OCI-M1 (cell line): ENCODE results near the gene ZMAT3.
"Not testable (repeated sequence)": the region's sequence is repeated elsewhere in the genome, so short reads cannot be mapped to it uniquely, and the experiment has no call there.

Experiments
- DNase-seq: peaks from one replicate; lab custom pipeline; 2025; lab: John Stamatoyannopoulos, UW

Gene ZMAT3

GRCh38 chr3:179068779-179069530, 2.7 kb downstream of the ZMAT3 start:
- DNase-seq: peak; percentile 26

- DNase-seq: no peak
These were observed 3.8 kb downstream of the ZMAT3 start for GRCh38 chr3:179067839-179068238.

GRCh38 chr3:179067291-179067690, 4.3 kb downstream of the ZMAT3 start:
- DNase-seq: no peak

GRCh38 chr3:179063945-179064560, 7.6 kb downstream of the ZMAT3 start:
- DNase-seq: no peak

GRCh38 chr3:179056326-179056725, 15.3 kb downstream of the ZMAT3 start:
- DNase-seq: no peak

GRCh38 chr3:179054565-179054964, 17.0 kb downstream of the ZMAT3 start:
- not testable (repeated sequence) for DNase-seq

- DNase-seq: no peak
These were observed 24.9 kb downstream of the ZMAT3 start for GRCh38 chr3:179046497-179047353.

- no peak for DNase-seq
These were observed 25.7 kb downstream of the ZMAT3 start for GRCh38 chr3:179045719-179046402.

- not testable (repeated sequence) for DNase-seq
These were observed 32.7 kb downstream of the ZMAT3 start for GRCh38 chr3:179038899-179039251.

- no peak for DNase-seq
These were observed 33.3 kb downstream of the ZMAT3 start for GRCh38 chr3:179038216-179038898.

GRCh38 chr3:179037351-179037750, 34.3 kb downstream of the ZMAT3 start:
- DNase-seq: no peak

- DNase-seq: no peak
These were observed 34.8 kb downstream of the ZMAT3 start for GRCh38 chr3:179036626-179037300.

GRCh38 chr3:179036226-179036625, 35.4 kb downstream of the ZMAT3 start:
- DNase-seq: peak; percentile 18

- no peak for DNase-seq
These were observed 36.4 kb downstream of the ZMAT3 start for GRCh38 chr3:179035232-179035631.

- peak; percentile 57 for DNase-seq
These were observed 38.3 kb downstream of the ZMAT3 start for GRCh38 chr3:179033304-179033657.

GRCh38 chr3:179032454-179033303, 38.9 kb downstream of the ZMAT3 start:
- peak; percentile 26 for DNase-seq

- no peak for DNase-seq
These were observed 42.5 kb downstream of the ZMAT3 start for GRCh38 chr3:179029096-179029495.

GRCh38 chr3:179028408-179028807, 43.2 kb downstream of the ZMAT3 start:
- peak; percentile 32 for DNase-seq

- DNase-seq: peak; percentile 62
These were observed 44.2 kb downstream of the ZMAT3 start for GRCh38 chr3:179027326-179027900.

- no peak for DNase-seq
These were observed 45.0 kb downstream of the ZMAT3 start for GRCh38 chr3:179026636-179027035.
